Mucosa of gallbladder (tissue), 1 donor: ENCODE measurements around the gene PDE10A. TPM values are rescaled to one million over a fixed set of nuclear protein-coding genes. Genes with fewer than 3 reads are reported as not detected.

Experiments used
- DNase-seq: peaks from one replicate; pipeline ENCODE4 v3.0.0-alpha.2; 2020; ENCODE audit warnings: low spot score
- total RNA-seq: library from RNA; stranded (reverse); gene quantifications from one replicate; pipeline ENCODE4 v1.2.1, GENCODE V29; 2021
- donor health status: DM: no; HTN: no; CAD: no.

Gene PDE10A
- total RNA-seq, 1 donor from 2014 or later = 29.0 TPM

- DNase-seq = no peak
Observed at GRCh38 chr6:165401092-165401491, 261.9 kb downstream of the PDE10A start.

DNA sequence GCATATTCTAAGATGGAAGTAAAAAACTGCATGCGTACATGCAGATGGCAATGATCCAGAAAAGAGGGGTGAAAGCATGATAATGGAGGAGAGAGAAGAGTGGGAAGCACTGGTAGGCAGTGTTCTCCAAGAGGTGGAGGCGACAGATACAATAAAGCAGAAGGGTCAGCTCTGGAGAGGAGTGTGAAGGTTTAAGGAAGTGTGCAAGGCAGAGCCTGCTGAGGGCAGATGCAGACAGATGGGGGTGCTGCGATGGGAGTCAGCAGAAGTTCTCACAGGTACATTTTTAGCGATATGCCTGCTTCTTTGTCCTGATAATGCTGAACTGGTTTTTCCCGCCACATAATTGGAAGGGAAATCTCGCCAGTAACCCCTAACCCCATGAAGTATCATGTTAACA lies 272.6 kb downstream of the PDE10A start:
- DNase-seq = no peak

- no peak for DNase-seq
Observed at GRCh38 chr6:165389534-165389933, 273.5 kb downstream of the PDE10A start.

DNA sequence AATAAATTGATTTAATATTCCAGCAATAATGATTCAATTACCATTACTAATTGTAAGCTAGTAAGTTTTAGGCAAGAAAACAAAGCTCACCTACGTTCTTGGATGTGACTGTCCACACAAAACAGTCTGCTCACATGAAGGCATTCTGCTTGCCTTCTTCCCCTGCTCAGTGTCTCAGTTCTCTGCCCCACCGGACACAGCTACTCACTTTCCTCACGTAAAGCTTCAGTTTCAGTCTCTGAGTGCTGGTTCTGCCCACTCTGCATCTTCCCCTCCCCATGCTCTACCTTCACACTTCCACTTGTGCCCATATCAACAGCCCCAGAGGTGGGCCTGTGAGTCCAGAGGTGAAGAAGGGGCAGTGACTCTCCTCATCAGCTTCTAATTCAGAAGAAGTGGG lies 279.7 kb downstream of the PDE10A start:
- DNase-seq = no peak

GRCh38 chr6:165376100-165376499 lies 286.9 kb downstream of the PDE10A start:
- no peak for DNase-seq

DNA sequence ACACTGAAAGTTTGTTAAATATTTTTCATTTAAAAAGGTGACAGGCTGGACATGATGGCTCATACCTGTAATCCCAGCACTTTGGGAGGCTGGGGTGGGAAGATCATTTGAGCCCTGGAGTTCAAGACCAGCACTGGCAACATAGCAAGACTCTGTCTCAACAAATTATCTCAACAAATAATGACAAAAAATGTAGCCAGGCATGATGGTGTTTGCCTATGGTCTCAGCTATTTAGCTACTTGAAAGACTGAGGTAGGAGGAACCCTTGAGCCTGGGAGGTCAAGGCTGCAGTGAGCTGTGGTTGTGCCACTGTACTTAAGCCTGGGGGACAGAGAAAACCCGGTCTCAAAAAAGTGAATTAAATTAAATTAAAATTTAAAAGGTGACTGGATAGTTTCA lies 297.7 kb downstream of the PDE10A start:
- no peak for DNase-seq

DNA sequence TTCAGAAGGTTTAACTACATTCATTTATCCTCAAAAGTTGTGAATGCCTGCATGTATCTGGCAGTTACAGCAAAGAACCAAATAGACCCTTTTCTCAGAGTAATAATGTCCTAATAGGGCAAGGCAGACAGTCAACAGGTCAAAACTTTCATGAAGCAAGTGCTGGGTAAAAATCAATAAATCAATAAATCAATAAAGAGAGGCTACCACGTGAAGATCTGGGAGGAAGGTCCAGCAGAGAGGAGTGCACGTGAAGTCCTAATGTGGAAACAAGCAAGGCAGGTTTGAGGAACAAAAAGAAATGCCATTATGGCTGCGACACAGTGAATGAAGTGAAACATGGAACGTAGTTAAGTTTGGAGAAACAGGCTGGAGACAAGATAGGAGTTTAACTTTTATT lies 317.3 kb downstream of the PDE10A start:
- DNase-seq = no peak

GRCh38 chr6:165340532-165340931 lies 322.5 kb downstream of the PDE10A start:
- DNase-seq = no peak

DNA sequence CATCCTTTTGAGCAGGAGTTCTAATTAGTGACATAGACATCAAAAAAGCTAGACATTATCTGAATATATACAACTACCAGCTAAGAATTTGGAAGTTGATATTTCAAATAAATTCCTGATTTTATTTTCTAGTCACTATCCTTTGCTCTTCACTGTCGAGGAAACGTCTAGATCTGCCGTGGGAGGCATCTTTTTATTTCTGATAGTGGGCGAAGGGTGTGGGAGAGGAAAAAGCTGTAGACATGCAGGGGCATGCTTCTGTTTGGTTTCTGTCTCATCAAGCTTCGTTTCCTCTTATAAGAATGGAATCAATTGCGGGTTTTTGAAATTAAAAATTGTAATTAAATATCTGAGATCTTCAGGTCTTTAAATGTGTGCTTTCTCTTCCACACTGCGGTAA lies 337.4 kb downstream of the PDE10A start:
- no peak for DNase-seq

DNA sequence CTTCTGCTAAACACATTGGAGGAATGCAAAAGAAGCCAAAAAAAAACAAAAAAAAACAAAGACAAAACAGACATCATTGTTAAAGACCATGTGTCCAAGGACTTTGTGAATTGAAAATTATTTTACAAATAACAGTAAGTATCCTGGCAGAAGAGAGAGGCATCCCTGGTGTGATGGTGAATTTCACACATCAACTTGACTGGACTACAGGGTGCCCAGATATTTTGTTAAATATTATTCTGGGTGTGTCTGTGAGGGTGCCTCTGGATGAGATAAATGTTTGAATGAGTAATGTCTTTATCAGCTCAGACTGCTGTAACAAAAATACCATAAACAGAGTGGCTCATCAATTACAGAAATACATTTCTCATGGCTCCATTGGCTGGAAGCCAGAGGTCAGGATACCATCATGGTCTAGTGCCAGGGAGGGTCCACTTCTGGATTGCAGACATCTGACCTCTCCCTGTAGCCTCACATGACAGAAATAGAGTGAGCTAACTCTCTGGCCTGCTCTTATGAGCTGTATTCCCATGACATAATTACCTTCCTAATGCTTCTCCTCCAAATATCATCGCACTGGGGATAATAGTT lies 341.4 kb downstream of the PDE10A start:
- DNase-seq = no peak

DNA sequence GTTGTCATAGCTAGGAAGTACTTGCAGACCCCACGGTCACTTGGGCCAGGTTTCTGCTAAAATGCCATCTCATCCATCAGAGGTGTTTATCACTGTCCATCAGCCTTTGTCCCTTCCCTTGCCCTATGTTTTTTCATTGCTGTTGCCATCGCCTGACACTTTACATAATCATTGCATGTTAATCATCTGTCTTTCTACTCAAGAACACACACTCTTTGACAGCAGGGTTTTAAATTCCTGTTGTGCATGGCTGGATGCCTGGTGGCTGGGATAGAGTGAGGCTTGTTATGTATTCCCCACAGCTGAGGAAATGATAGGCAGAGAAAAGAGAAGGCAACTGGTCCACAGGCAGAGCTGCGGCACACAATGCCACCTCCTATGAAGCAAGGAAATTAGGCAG lies 341.9 kb downstream of the PDE10A start:
- DNase-seq = no peak

- DNase-seq = no peak
Observed at GRCh38 chr6:165317723-165318122, 345.3 kb downstream of the PDE10A start.

DNA sequence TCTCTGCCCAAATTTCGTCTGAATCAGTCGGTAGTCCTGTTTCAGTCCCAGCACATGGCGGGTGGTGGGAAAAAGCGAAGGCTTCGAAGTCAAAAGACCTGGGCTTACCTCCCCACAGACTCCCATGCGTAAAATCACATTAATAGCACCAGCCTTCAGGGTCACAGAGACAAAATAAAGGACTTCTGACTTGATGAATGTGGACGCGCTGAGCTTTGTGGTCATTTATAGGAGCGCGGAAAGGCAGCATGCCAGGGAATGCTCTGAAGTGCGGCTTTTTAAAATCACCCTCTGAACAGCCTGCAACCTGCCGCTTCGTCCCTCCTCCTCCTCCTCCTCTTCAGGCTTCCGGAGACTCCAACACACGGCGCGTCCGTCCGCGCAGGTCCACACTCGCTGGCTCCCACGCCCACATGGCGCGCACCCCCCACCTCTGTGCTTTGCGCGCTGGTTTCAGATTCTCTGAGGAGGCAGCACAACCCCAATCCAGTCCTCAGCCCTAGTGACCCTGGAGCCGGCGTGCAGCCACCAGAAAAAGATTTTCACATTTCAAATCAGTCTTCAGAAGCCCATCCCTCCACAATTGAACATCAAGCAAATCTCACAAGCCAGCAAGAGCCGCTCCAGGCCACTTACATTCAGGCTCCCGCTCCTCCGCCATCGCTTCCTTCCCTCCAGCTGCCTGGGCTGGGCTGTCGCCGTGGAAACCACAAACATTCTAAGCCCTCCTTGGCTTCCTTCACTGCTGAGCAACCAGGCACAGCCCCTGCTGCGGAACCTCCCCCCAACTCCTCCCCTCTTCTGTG lies 353.9 kb downstream of the PDE10A start, which contains the start of gene C6orf118:
Gene C6orf118, minus strand, starts transcription at position 680 of the 806 bp plus-strand sequence. Its CDS starts 19 bp downstream, at position 661.
- DNase-seq = peak; percentile 40

GRCh38 chr6:165306955-165307354 lies 356.1 kb downstream of the PDE10A start:
- DNase-seq = no peak

GRCh38 chr6:165301372-165302246 lies 361.4 kb downstream of the PDE10A start:
- DNase-seq = no peak

DNA sequence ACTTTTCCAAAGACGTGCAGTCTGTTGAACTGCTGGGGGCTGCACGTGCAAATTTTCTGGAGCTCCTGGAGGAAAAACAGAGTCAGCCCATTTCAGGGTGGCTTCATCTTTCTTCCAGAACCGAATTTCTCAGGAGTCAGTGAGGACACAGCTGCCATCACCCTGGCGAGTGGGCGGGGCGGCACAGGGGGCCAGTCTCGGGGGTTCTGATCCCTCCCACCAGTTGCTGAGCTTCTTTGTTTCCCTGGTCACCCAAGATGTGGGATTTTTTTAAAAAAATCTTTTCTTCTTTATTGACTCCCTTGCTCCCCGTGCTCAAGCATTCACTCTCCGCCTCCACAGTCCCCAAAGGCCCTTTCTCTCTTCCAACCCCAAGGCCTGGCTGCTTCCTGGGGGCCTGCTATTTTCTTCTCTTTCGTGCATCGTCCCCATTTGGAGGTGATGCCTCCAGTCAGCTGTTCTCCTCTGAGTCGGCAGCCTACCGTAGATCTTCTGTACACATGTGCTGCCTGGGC lies 362.6 kb downstream of the PDE10A start:
- no peak for DNase-seq

DNA sequence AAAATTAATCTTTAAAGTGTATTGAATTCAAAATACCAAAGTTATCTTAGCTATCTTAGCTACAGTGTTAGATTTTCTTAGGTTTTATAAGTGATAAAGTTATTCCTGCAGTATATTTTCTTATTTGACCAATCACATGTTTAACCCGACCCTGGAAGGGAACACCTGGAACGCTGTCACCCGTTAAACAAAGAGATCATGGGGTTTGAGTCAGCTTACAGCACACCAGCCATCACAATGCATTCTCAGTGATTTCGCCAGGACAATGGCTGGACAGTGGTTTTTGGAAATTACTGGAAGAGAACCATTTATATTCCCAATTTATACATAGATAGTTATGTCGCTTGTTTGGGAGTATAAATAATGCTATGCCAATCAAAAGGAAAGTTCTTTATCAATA lies 364.2 kb downstream of the PDE10A start:
- DNase-seq = no peak

DNA sequence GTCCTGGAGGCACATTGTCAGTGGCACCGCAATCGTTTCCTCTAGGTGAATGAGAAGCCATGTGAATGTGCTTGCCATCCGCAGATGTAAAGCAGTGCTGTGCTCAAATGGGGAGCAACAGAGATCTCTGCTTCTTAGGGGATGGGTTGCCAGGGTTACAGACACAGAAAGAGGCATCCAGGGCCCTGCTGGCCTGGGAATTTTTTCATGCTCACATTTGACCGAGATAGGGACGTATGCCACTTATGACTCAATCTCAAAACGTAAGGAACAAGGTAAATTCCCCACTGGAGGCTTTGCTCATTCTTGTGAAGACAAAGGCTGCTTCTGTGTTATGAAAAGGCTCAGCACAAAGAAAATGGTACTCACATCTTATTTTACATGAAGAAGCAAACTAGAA lies 364.6 kb downstream of the PDE10A start:
- no peak for DNase-seq

- DNase-seq = no peak
Observed at GRCh38 chr6:165292657-165293056, 370.4 kb downstream of the PDE10A start.
